Spleen (tissue), 11 donors: ENCODE data around the gene SMC6. TPM values are rescaled to one million over a fixed set of nuclear protein-coding genes. Genes with fewer than 3 reads are reported as not detected.

Experiments used
- DNase-seq: peaks from one replicate; pipeline ENCODE4 v3.0.0-alpha.2; 2020
- H3K27ac ChIP-seq, 8 donors: fragments of 200-600 bp; sonication (generic) in 7 of 8; 1 replicate in 4 of 8; 2 replicates in 4 of 8; pipeline versions ENCODE4 v1.5.0 to v1.8.0; 2016 to 2021; ENCODE audit warnings: inconsistent platforms in 4 of 8, mild to moderate bottlenecking in 4 of 8, moderate library complexity in 1 of 8
- H3K27me3 ChIP-seq, 7 donors: fragments of 200-600 bp; sonication (generic) in 6 of 7; replicated peaks in 1 of 7; 1 replicate in 4 of 7; 2 replicates in 3 of 7; pipeline versions ENCODE4 v1.5.0 to v1.8.0; 2016 to 2021; ENCODE audit warnings: inconsistent platforms in 3 of 7, mild to moderate bottlenecking in 1 of 7
- H3K36me3 ChIP-seq, 6 donors: fragments of 200-600 bp; sonication (generic) in 5 of 6; 1 replicate in 4 of 6; 2 replicates in 2 of 6; pipeline versions ENCODE4 v1.5.0 to v1.8.0; 2016 to 2021; ENCODE audit warnings: inconsistent platforms in 2 of 6
- H3K4me1 ChIP-seq, 6 donors: fragments of 200-600 bp; sonication (generic) in 5 of 6; 1 replicate in 3 of 6; 2 replicates in 3 of 6; pipeline versions ENCODE4 v1.5.0 to v1.8.0; 2016 to 2021; ENCODE audit warnings: inconsistent platforms in 3 of 6
- H3K4me3 ChIP-seq, 8 donors: fragments of 200-600 bp; sonication (generic) in 7 of 8; 1 replicate in 4 of 8; 2 replicates in 4 of 8; pipeline versions ENCODE4 v1.5.0 to v1.8.0; 2016 to 2021; ENCODE audit warnings: inconsistent platforms in 4 of 8, mild to moderate bottlenecking in 4 of 8, moderate library complexity in 2 of 8
- H3K9me3 ChIP-seq, 8 donors: fragments of 200-600 bp; sonication (generic) in 7 of 8; 1 replicate in 4 of 8; 2 replicates in 4 of 8; pipeline versions ENCODE4 v1.5.0 to v1.8.0; 2016 to 2021; ENCODE audit warnings: inconsistent platforms in 4 of 8
- CTCF ChIP-seq, 11 experiments: fragments of 200-600 bp in 7 of 11; fragments of 450-650 bp in 4 of 11; sonication (generic) in 4 of 11; IDR thresholded peaks in 8 of 11; conservative IDR thresholded peaks in 3 of 11; 1 replicate in 7 of 11; 2 replicates in 4 of 11; pipeline versions ENCODE4 v1.4.0 to v1.8.0; 2016 to 2021; ENCODE audit warnings: antibody characterized with exemption in 11 of 11, inconsistent platforms in 4 of 11, mild to moderate bottlenecking in 1 of 11
- POLR2A ChIP-seq, 3 donors: fragments of 450-650 bp; IDR thresholded peaks; one replicate each; pipeline ENCODE4 v1.5.1; 2017; ENCODE audit warnings: antibody characterized with exemption in 3 of 3, mild to moderate bottlenecking in 1 of 3
- POLR2AphosphoS5 ChIP-seq, 3 donors: sonication (generic); formaldehyde crosslinking; IDR thresholded peaks; one replicate each; pipeline ENCODE4 v1.5.1; 2017; ENCODE audit warnings: antibody characterized with exemption in 3 of 3
- WGBS, 5 donors: extraction: QIAGEN DNeasy Blood & Tissue Kit in 3 of 5; methylation state at CpG; one replicate each; pipeline versions ENCODE4 v1.1.5 to v1.1.7; 2013 to 2018; 5-methylcytosine and 5-hydroxymethylcytosine counted together
- intact Hi-C: fragments of 100-400 bp; cut with DNase I; formaldehyde crosslinking; loops from one replicate; pipeline ENCODE4 v1.15.0; 2023; ENCODE audit warnings: low total_unique reads
- polyA plus RNA-seq, 3 donors: library from polyadenylated mRNA; stranded (reverse); fragments of 200-250 nt; gene quantifications; one replicate each; pipeline ENCODE4 v1.2.1, GENCODE V29; 2013
- total RNA-seq, 7 donors: library from RNA; depleted of rRNA in 3 of 7; stranded (reverse); fragments of >200 nt in 3 of 7; fragmentation: NEBNext Ultra II Directional in 4 of 7; extraction: Animal tissue kit (Norgen Biotek cat#: 25700) in 4 of 7; gene quantifications; one replicate each; pipeline versions ENCODE4 v1.1.0 to v1.2.1, GENCODE V29; 2016 to 2021
- donor health status: healthy with polysubstance abuse.
- donor health status: DM: no; HTN: no; CAD: no; lungs with moderate emphysema.
- donor health status: DM: no; HTN: no; CAD: no.
- donor health status: Bipolar disorder and iron deficiency.
- donor health status: healthy.
- donor health status: DM: no; HTN: no; CAD: no.
- donor health status: DM: yes; HTN: yes; CAD: no.

SMC6 gene
- total and polyA plus RNA-seq, 10 donors, result 17.6 to 44.8 (median 29.0) TPM

GRCh38 chr2:17667898-17668297, 85.7 kb downstream of the SMC6 start:
- Histone ChIP-seq H3K9me3 (no peaks in the 10 kb centered on the region), H3K36me3 (peaks cover 0 to 78% (median 59%) of the 10 kb centered on the region in 6 donors), H3K27me3 (no peaks in the 10 kb centered on the region), H3K27ac (no peak overlapping the region), H3K4me3 (no peak overlapping the region), H3K4me1 (no peaks in the 10 kb centered on the region)
- no peak for DNase-seq
- WGBS, 5 donors, result 85 to 96% (median 91%) methylated on average over 1 of the region's 1 CpG
- intact Hi-C loops, result no loop called here
- TF ChIP-seq CTCF (IDR thresholded peaks at IDR 0.05 in 8 of 11, conservative IDR thresholded peaks at IDR 0.05 in 3 of 11) (no peak), POLR2A (IDR thresholded peaks at IDR 0.05) (no peak), POLR2AphosphoS5 (IDR thresholded peaks at IDR 0.05) (no peak)

- Histone ChIP-seq H3K9me3 (no peaks in the 10 kb centered on the region), H3K4me3 (no peak overlapping the region), H3K36me3 (peaks cover 0 to 99% (median 55%) of the 10 kb centered on the region in 6 donors), H3K4me1 (no peaks in the 10 kb centered on the region), H3K27ac (no peak overlapping the region), H3K27me3 (no peaks in the 10 kb centered on the region)
- DNase-seq, result no peak
- TF ChIP-seq POLR2A (IDR thresholded peaks at IDR 0.05) (no peak), CTCF (IDR thresholded peaks at IDR 0.05 in 8 of 11, conservative IDR thresholded peaks at IDR 0.05 in 3 of 11) (no peak), POLR2AphosphoS5 (IDR thresholded peaks at IDR 0.05) (no peak)
- intact Hi-C loops, result no loop called here
- 92 to 100% (median 97%) methylated on average over 1 of the region's 1 CpG for WGBS, 5 donors
These were observed 89.1 kb downstream of the SMC6 start for GRCh38 chr2:17664534-17664933.

GRCh38 chr2:17662723-17663122, 90.9 kb downstream of the SMC6 start:
- Histone ChIP-seq H3K4me3 (no peak overlapping the region), H3K4me1 (no peaks in the 10 kb centered on the region), H3K27me3 (no peaks in the 10 kb centered on the region), H3K9me3 (no peaks in the 10 kb centered on the region), H3K36me3 (peaks cover 0 to 95% (median 38%) of the 10 kb centered on the region in 6 donors), H3K27ac (no peak overlapping the region)
- WGBS, 5 donors, result 90 to 97% (median 97%) methylated on average over 1 of the region's 1 CpG
- TF ChIP-seq CTCF (IDR thresholded peaks at IDR 0.05 in 8 of 11, conservative IDR thresholded peaks at IDR 0.05 in 3 of 11) (no peak), POLR2AphosphoS5 (IDR thresholded peaks at IDR 0.05) (no peak), POLR2A (IDR thresholded peaks at IDR 0.05) (no peak)
- intact Hi-C loops, result no loop called here
- DNase-seq, result no peak

GRCh38 chr2:17661460-17661859, 92.2 kb downstream of the SMC6 start:
- peaks cover 0 to 86% (median 31%) of the 10 kb centered on the region in 6 donors for H3K36me3 ChIP-seq
- DNase-seq, result no peak
- H3K4me3 ChIP-seq, result no peak overlapping the region
- no peaks in the 10 kb centered on the region for H3K9me3 ChIP-seq
- TF ChIP-seq POLR2AphosphoS5 (IDR thresholded peaks at IDR 0.05), result no peak
- no peak for TF ChIP-seq CTCF (IDR thresholded peaks at IDR 0.05 in 8 of 11, conservative IDR thresholded peaks at IDR 0.05 in 3 of 11)
- TF ChIP-seq POLR2A (IDR thresholded peaks at IDR 0.05), result no peak
- no peak overlapping the region for H3K27ac ChIP-seq
- 94 to 100% (median 97%) methylated on average over 1 of the region's 1 CpG for WGBS, 5 donors
- no peaks in the 10 kb centered on the region for H3K27me3 ChIP-seq
- H3K4me1 ChIP-seq, result no peaks in the 10 kb centered on the region
- intact Hi-C loops, result no loop called here
